Skeletal muscle cell (primary cell): ENCODE measurements around the gene CCDC197.

Experiments used
- DNase-seq: peaks from one replicate; pipeline ENCODE4 v3.0.0-alpha.2; 2010; ENCODE audit warnings: low read depth
- H3K4me3 ChIP-seq: 2 replicates; pipeline ENCODE4 v1.5.1; 2011; ENCODE audit warnings: low read depth, mild to moderate bottlenecking, control low read depth, low read length, moderate library complexity

Gene CCDC197

DNA sequence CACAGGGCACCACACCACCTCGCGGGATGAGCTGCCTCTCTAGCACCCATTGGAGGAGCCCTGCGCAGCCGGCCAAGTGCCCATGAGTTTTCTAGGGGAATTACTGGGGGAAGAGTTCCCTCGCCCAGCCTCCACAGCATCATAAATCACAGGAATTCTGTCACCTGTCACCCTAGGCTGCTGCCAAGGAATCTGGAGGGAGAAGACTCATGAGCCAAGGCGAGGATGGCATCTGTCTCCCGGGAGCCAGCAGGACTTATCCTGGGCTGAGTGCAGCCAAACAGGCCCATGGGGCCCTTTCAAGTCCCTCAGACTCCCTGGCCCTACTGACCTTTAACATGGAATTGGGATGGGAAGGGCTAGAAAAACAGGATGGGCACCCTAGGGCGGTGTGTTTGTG lies 21.2 kb downstream of the CCDC197 start:
- no peak overlapping the region for H3K4me3 ChIP-seq
- no peak for DNase-seq

GRCh38 chr14:94019329-94019728 lies 22.2 kb downstream of the CCDC197 start:
- DNase-seq: no peak
- no peak overlapping the region for H3K4me3 ChIP-seq

DNA sequence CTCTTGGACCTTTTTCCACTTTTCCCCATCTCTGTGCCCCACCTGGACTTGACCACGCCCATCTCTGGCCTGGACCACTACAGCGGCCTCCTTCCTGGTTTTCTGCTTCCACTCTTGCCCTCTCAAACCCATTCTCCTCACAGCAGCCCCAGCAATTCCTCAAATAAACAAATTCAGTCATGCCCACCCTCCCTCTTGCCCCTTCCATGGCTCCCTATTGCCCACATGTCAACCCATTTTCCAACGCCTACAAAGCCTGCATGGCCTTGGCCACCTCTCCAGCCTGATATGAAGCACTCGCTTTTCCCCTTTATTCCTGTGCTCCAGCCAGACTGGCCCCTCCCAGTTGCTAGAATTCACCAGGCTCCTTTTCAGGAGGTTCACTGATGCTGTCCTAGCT lies 23.2 kb downstream of the CCDC197 start:
- H3K4me3 ChIP-seq: no peak overlapping the region
- DNase-seq: no peak

DNA sequence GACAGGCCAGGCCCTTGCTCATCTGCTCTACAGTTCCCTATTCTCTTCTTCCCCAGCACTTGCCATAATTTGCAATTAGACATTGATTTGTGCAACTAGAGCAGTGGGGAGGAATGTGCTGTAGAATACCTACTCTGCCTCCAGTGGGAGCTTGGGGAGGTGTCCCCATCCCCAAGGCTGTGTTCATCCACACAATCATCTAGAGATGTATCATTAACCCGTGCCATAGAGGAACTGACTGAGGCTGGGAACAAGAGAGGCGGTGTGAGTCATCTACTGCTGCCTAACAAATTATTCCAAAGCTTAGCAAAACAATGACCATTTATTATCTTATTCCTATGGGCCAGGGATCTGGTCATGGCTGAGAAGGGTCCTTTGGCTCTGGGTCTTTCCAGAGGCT lies 23.9 kb downstream of the CCDC197 start:
- no peak for DNase-seq
- H3K4me3 ChIP-seq: no peak overlapping the region

DNA sequence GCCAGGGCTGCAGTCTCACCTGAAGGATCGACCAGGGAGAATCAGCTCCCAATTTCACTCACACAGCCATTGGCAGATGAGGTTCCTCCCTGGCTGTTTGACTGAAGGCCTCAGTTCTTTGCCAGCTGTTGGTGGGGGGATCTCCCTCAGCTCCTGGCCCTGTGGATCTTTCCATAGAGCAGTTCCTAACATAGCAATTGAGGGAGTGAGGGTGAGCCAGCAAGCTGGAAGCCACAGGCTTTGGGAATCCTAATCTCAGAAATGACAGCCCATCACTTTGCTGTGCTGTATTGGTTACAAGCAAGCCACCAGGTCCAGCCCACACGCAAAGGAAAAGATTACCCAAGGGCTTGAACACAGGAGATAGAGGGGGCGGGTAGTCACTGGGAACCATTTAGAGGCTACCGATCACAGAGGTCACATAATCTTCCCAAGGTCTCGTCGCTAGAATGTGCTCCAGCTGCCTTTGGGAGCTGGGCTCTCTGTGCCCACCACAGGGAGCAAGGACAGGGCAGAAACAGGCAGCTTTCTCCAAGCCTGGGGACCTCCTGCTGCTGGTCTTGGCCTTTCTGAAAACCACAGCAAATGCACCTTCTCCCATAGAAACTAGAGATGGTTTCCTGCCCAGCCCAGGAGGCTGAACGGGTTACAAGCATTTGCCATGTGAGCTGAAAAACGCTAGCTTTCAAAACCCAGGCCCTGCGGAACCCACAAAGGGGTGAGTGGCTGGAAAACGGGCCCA lies 24.5 kb downstream of the CCDC197 start:
- DNase-seq: no peak
- H3K4me3 ChIP-seq: no peak overlapping the region

- DNase-seq: no peak
- no peak overlapping the region for H3K4me3 ChIP-seq
Measured at GRCh38 chr14:94022532-94023411, 25.7 kb downstream of the CCDC197 start.

- H3K4me3 ChIP-seq: no peak overlapping the region
- DNase-seq: no peak
Measured at GRCh38 chr14:94024549-94024948, 27.4 kb downstream of the CCDC197 start.

GRCh38 chr14:94025720-94026119 lies 28.6 kb downstream of the CCDC197 start:
- no peak for DNase-seq
- peak overlapping the region; percentile 62 for H3K4me3 ChIP-seq

- DNase-seq: peak; percentile 94
- peak within 1 kb of the TSS; percentile 62 for H3K4me3 ChIP-seq
Measured at GRCh38 chr14:94026173-94026888, 29.2 kb downstream of the CCDC197 start, which contains the start of gene OTUB2. Gene OTUB2 (plus strand): TSS chr14:94026340. CDS start chr14:94026538, 198 bp downstream.

- DNase-seq: no peak
- H3K4me3 ChIP-seq: peak overlapping the region; percentile 62
Measured at GRCh38 chr14:94026889-94027469, 29.9 kb downstream of the CCDC197 start.

- no peak for DNase-seq
- no peak overlapping the region for H3K4me3 ChIP-seq
Measured at GRCh38 chr14:94027566-94028449, 30.7 kb downstream of the CCDC197 start.

- DNase-seq: no peak
- H3K4me3 ChIP-seq: no peak overlapping the region
Measured at GRCh38 chr14:94028450-94028826, 31.3 kb downstream of the CCDC197 start.

DNA sequence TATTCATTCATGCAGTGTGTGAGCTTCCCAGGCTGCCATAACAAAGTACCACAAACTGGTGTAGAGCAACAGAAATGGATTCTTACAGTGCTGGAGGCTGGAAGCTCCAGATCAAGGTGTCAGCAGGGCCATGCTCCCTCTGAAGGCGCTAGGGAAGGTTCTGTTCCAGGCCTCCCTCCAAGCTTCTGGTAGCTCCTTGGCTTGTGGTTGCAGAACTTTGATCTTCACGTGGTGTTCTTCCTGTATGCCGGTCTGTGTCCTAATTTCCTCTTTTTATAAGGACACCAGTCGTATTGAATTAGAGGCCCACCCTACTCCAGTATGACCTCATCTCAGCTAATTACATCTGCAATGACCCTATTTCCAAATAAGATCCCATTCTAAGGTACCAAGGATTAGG lies 32.2 kb downstream of the CCDC197 start:
- no peak overlapping the region for H3K4me3 ChIP-seq
- no peak for DNase-seq

DNA sequence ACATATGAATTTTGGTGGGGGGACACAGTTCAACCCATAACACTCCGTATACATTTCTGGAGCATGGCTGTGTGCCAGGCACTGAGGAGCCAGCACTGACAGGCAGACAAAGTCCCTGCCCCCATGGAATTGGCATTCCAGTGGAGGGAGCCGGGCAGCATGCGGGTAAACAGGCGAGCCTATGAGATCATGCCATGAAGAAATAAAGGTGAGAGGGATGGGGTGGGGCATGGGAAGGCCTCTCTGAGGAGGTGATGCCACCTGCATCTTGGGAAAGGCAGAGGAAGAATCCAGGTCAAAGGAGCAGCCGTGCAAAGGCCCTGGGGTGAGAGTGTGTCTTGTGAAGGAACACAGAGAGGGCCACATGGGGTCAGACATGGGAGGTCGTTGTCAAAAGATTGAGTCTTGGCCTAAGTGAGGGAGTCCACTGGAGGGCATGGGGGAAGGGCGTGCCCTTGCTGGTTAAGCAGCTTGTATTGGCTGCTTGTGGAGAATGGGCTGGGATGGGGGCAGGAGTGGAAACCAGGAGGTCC lies 32.6 kb downstream of the CCDC197 start:
- no peak for DNase-seq
- no peak overlapping the region for H3K4me3 ChIP-seq

- no peak overlapping the region for H3K4me3 ChIP-seq
- no peak for DNase-seq
Measured at GRCh38 chr14:94030571-94030970, 33.5 kb downstream of the CCDC197 start.

GRCh38 chr14:94031161-94031882 lies 34.2 kb downstream of the CCDC197 start:
- DNase-seq: no peak
- no peak overlapping the region for H3K4me3 ChIP-seq

DNA sequence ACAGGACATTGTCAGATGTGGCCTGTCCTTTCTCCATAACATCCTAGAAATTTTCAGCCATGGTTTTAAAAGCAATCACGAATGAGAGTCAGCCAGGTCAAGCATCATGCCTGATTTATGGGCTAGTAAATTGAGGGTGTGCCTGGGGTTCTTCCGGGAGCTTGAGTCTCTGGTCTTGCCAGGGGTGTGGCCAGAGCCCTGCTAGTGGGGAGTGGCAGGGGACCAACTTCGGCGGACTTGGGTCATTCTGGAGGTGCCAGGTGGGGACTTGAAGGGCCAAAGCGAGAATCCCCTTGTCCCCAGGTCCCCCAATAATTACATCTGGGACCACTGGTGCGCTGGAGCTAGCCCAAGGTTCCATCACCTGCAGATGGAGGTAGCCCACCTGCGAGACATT lies 34.8 kb downstream of the CCDC197 start:
- H3K4me3 ChIP-seq: no peak overlapping the region
- no peak for DNase-seq

- DNase-seq: no peak
- H3K4me3 ChIP-seq: no peak overlapping the region
Measured at GRCh38 chr14:94034886-94035285, 37.8 kb downstream of the CCDC197 start.
